GM15510 (cell line): ENCODE data around the gene ATXN1.

ENCODE experiments used
- POLR2A ChIP-seq: IDR thresholded peaks from 3 replicates; pipeline ENCODE4 v1.6.1; 2011; ENCODE audit warnings: borderline replicate concordance; ENCODE audit not compliant: insufficient read length; ENCODE audit errors: extremely low read depth

Gene ATXN1

DNA sequence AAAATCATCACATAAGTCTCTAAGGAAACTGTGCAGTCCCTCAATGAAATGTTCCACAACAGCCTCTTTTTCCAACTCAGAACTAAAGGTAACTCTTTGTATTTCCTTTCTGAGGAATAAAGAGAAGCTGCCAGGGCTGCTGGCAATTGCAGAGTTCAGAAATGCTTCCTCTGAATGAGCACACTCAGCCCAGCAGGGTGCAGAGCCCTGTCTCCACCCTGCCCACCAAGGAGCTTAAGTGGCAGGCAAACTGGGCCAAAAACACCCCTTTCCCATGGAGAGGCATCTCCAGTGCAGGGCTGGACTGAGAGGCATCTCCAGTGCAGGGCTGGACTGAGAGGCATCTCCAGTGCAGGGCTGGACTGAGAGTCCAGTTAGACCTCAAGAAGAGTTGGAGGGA, 267.5 kb downstream of the ATXN1 start:
- no peak for TF ChIP-seq POLR2A

DNA sequence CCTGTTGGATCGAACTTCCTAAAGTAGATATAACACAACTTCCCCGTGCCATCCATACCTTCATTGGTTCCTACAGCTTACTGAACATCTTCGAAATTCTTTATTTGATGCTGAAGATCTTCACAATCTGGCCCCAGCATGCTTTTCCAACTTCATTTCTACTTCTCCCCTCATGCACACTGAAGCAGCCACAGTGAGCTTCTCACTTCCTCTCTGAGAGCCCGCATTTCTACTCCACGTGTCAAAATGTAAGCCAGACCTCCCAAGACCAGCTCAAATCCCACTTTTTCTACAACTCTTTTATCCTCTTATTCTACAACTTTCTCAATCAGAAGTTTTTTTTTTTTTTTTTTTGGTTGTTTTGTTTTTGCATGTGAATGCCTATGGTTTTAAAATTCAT, 268.1 kb downstream of the ATXN1 start:
- no peak for TF ChIP-seq POLR2A

DNA sequence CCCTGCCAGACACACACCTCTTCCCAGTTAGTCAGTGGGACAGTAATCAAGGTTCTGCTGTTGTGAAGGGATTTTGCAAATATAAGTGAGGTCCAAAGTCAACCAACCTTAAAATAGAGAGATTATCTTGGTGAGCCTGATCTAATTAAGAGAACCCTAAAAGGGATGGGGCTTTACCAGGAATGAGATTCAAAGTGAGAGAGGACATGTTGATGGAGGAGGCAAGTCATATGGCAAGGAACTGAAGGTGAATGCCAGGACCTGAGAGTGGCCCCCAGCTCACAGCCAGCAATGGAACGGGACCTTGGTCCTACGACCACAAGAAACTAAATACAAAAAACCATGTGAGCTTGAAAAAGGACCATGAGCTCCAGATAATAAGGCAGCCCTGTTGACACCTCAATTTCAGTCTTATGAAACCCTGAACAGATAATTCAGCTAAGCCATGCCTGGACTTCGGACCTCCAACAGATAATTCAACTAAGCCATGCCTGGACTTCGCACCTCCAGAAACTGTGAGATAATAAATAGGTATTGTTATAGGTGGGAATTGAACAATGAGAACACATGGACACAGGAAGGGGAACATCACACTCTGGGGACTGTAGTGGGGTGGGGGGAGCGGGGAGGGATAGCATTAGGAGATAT, 269.5 kb downstream of the ATXN1 start:
- no peak for TF ChIP-seq POLR2A

DNA sequence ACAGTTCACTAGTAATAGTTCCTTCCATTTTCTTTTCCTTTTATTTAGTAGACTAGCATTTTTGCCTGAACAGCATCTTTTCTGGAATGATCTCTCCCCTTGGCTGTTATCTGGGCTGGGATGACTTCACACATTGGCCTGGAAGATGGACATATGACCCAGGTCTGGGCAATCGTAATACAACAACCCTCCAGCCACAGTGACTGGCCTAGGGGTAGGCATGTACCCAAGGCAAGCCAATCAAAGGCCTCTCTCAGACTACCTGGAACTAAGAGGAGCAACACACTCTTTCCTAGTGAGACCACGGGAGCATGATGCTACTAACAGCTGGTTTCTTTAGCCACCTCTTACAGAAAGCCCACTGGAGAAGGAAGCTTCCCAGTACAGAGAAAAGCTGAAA, 270.6 kb downstream of the ATXN1 start:
- TF ChIP-seq POLR2A = no peak

DNA sequence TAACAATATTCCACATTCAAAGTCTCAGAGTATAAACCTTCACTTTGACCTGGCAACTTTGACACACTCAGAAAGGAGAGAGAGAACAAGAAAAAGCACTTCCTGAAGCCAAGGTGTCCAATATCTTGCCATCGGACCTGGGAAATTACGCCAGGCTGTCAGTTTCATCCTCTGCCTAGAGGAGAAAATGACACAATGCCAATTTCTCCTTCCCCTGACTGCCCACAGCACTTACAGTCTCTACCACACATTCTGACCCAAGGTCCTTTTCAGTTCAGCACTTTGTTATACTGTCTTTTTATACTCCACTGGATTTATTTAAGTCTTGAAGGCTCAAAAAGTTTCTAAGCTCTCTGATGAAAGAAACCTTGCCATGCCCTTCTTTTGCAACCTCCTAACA, 272.4 kb downstream of the ATXN1 start:
- no peak for TF ChIP-seq POLR2A

DNA sequence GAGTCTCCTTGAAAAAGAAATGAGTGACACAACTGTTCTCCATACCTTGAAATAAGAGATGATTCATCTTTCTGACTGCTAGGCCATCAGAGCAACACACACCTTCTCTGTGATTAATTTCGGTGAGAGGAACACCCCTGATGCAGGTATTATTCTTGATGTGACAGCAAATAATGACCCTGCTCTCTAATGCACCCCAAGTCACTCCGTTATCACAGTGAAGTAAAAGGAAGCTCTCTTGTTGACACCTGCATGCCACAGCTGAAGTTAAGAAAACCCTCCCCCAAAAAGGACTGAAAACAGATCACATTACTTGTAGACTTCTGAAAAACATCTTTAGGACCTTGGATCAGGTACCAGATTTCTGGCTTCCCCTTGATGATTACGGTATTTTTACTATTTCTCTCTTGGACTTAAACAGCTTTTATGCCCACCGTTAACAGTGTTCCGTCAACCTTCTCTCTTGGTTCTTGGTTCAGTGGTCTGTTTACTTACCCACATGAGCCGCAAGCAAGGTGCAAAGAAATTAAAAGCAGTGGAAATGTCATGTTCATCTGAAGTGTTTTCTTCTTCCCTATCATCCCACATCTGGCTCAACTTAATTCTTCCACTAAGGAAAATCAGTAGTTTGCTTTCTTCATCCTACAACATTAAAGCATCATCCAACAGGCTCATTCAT, 273.1 kb downstream of the ATXN1 start:
- no peak for TF ChIP-seq POLR2A

DNA sequence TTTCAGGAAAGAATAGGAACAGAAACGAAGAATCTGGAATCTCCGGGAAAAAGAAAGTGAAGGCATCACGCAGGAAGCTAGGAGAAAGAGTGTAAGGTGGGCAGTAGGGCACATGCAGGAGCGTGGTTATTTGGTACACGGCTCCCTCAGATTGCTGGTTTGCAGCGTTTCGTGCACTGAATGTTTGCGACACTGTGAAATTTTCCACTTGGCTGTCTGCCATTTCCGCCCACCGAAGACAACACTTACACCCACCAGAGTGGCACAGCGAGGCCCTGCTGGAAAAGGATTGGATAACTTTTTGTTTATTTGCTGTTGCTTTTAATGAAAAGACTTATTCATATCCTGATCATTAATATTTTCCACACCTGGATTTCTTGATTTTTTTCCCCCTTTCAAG, 274.6 kb downstream of the ATXN1 start:
- TF ChIP-seq POLR2A = no peak

DNA sequence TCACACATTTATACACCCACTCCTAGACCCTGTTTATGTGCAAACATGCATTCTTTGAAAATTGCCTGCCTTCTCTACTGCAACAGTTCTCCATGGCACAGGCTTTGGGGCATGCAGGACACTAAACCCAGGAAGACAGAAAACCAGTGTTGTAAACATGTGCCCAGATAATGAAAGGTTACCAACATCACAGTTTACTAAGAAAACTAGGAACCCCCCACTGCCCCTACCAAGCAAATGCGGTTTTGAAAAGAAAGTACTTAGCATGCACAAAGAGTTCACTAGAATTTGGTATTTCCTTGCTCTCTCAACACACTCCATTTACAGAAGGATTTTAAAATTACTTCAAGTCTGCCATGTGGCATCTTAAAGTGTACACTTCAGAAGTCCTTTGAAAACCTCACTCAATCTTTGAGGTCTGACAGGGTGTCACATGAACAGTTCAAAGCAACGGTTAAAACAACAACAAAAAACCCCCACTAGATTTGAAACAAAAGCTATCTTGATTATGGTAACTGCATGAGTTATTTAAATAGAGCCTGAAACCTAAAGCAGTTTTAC, 277.9 kb downstream of the ATXN1 start:
- no peak for TF ChIP-seq POLR2A

DNA sequence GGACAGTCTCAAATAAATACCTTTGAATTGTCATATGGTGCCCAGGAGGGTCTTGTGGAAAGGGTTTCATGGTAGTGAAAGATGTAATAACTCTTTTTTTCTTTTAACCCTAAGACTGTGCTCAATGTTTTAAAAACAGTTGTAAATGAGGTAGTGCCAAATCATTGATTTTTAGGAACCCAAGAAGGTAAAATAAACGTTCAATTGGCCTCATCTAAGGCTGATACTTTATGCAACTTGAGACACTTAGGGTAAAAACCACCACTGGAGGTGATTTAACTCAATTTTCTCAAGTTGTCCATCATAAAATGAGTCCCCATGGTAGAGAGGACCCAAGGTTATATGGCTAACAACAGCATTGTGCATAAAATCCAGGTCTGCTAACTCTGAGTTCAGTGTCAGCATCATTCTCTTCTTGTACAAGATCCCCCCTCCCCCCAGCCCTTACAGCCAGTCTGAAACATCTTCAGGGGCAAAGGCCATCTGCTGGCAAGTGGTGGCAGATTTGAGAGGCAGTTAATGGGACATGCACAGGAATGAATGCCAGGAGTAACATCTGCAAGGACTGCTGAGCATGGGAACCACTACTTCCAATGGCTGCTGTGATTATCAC, 278.5 kb downstream of the ATXN1 start:
- TF ChIP-seq POLR2A = no peak

DNA sequence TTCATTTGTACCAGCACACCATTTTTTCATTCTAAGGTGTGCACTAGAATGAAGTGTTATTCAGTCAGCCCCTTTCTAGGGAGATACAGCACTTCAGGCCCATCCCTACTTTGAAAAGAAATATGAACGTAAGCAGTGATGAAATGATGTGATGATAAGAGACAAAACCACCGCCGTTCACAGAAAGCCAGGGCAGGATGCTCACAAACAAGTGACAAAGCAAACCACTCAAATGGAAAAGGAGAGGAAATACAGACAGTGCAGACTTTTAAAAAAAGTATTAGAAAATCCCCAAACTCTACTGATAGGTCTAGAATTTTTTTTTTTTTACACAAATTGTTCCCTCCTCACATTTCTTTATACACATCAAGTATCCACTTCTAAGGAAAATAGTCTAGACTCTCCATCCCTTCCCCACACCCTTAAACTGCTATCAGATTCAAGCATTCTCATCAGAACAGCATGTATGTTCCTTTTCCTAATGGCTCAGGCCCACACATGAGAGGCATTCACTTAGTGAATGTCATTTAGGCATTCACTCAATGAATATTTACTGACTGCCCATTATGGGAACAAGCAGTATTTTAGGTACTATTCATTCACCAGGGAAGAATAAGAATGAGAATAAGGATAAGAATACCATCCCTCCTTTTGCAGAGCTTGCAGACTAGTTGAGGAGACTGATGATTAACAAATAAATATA, 279.4 kb downstream of the ATXN1 start:
- no peak for TF ChIP-seq POLR2A

DNA sequence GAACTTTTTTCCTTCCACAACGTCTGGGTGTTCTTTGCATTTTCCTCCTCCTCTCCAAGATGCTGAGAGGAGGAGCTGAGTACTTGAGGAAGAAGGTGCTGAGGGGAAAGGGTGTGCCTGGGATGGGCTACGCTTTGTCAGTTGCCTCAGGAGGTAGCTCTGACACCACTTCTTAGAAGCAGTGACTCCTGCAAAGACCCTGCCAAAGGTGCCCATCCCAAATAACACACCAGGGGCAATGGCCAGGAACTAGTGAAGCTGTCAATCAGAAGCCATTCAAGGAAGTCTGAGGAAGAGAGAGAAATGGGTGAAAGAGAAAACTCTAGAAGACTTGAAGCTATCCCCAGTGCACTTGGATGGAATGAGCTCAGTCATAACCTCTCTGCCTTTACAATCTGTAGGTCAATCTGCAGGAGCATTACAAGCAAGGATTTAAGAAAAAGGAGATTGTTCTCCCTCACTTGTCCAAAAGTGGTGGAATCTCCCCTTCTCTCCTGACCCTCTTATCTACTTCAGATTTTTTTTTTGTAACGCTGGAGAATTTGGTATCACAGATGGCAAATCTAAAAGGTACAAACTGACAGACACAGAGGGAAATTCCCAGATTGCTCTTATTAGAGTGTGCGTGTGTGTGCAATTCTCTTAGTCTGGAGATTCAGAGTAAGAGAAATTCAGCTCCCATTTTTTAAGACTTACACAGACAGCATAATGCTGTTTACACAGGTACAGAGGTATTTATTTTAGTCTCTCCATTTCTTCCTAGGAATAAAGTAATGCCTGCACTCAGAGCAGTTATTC, 280.3 kb downstream of the ATXN1 start:
- no peak for TF ChIP-seq POLR2A

DNA sequence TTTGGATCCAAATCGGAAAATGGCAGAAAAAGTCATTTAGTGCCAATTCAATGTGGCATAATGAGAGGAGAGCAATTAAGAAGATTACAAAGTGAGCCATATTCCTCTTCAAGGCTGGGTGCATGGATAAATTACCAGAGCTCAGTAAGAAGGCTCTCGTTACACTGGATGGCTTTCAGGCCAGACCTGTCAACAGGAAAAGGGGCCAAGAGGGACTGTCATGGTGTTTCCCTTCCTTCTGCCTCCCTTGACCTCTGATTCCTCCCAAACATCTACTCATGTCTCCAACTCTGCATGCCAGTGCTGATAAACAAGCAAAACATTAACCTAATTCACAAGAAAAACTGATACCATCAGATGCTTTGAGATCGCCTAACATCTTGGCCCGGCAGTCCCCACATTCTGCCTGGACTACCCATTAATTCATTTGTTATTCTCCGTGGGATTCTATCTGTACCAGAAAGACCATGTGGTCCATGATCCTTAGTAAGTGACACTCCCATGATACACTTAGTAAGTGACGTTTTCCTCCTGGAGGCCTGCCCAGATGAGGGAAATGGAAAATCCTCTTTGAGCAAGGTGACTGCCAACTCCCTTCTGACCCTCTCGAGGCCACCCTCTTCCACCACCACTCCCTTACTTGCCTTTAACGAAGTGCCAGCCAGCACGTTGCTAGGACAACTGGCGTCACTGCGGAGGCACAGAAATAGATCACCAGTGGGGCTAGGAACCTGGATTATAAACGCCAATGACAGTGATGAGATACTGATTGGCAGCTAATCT, 283.7 kb downstream of the ATXN1 start:
- TF ChIP-seq POLR2A = no peak

DNA sequence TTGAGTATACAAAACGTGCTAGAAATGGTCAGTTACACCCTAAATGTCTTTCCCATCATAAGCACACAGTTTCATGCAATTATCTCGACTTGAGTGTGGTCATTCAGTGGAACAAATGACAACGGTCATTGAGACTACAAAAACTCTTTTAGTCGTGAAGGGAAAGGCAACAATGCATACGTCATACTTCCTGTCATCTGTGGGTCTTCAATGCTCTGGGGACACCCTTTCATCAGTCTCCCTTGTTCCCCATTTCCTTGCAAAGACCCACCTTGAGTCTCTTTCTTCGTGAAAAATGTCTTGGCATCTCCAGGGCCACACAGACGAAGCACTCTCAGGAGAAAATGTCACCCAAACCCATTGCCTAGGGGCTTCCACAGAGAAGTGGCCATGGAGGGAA, 284.4 kb downstream of the ATXN1 start:
- no peak for TF ChIP-seq POLR2A

DNA sequence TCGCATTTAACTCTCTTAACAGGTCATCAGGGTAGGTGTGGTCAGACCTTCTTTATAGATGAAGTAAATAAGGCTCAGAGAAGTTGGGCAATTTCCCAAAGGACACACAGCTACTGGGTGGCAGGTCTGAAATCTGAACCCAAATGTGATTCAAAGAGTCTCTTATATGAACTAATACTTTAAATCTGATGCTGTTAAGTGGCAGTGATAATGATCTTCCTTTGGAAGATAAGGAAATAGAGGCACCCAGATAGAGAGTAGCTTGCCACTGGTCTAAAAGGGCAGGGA, 285.8 kb downstream of the ATXN1 start:
- no peak for TF ChIP-seq POLR2A
